ENCODE data around the gene ADAM15. TPM values are rescaled to one million over a fixed set of nuclear protein-coding genes. Genes with fewer than 3 reads are reported as not detected.

The ADAM15 gene
- polyA plus RNA-seq, 10 donors: 50.0 to 81.4 (median 59.9) TPM

GRCh38 chr1:155010211-155010918, 40.8 kb upstream of the ADAM15 start:
- no peak for DNase-seq

GRCh38 chr1:155011004-155011416, 40.1 kb upstream of the ADAM15 start:
- no peak for DNase-seq

GRCh38 chr1:155011437-155012025, 39.6 kb upstream of the ADAM15 start:
- no peak for DNase-seq

GRCh38 chr1:155012026-155012546, 39.0 kb upstream of the ADAM15 start:
- DNase-seq: no peak

- no peak for DNase-seq
Measured at GRCh38 chr1:155012776-155013602, 38.1 kb upstream of the ADAM15 start.

- DNase-seq: no peak
Measured at GRCh38 chr1:155013632-155014031, 37.5 kb upstream of the ADAM15 start.

GRCh38 chr1:155014709-155015508, 36.2 kb upstream of the ADAM15 start:
- DNase-seq: no peak

GRCh38 chr1:155015527-155016230, 35.4 kb upstream of the ADAM15 start:
- DNase-seq: no peak

- DNase-seq: no peak
Measured at GRCh38 chr1:155016231-155016831, 34.8 kb upstream of the ADAM15 start.

GRCh38 chr1:155017041-155017945, 33.8 kb upstream of the ADAM15 start:
- DNase-seq: peak; percentile 85 to 96 (median 89)

- DNase-seq: no peak
Measured at GRCh38 chr1:155017946-155018316, 33.2 kb upstream of the ADAM15 start.

- DNase-seq: no peak
Measured at GRCh38 chr1:155018617-155019348, 32.3 kb upstream of the ADAM15 start.

- no peak for DNase-seq
Measured at GRCh38 chr1:155019377-155020245, 31.5 kb upstream of the ADAM15 start.

- DNase-seq: no peak
Measured at GRCh38 chr1:155022136-155022926, 28.8 kb upstream of the ADAM15 start.

- no peak for DNase-seq
Measured at GRCh38 chr1:155022927-155023236, 28.2 kb upstream of the ADAM15 start.

- no peak for DNase-seq
Measured at GRCh38 chr1:155023627-155024026, 27.5 kb upstream of the ADAM15 start.

GRCh38 chr1:155024315-155024714, 26.8 kb upstream of the ADAM15 start:
- DNase-seq: no peak
